HCT116 (cell line): Measurements from ENCODE around the gene HIVEP3.

Source experiments
- ELF1 ChIP-seq: IDR thresholded peaks from 2 replicates; pipeline ENCODE4 v1.6.1; 2012; ENCODE audit warnings: low read depth, borderline replicate concordance
- EZH2 ChIP-seq: fragments of 200-600 bp; sonication (generic); IDR thresholded peaks from 2 replicates; pipeline ENCODE4 v1.6.1; 2017; ENCODE audit warnings: antibody characterized with exemption, mixed run types
- EZH2phosphoT487 ChIP-seq: fragments of 200-600 bp; IDR thresholded peaks from 2 replicates; pipeline ENCODE4 v1.6.1; 2018; ENCODE audit warnings: antibody characterized with exemption, borderline replicate concordance
- JUND ChIP-seq: IDR thresholded peaks from 2 replicates; pipeline ENCODE4 v1.6.1; 2012
- POLR2A ChIP-seq: IDR thresholded peaks from 2 replicates; pipeline ENCODE4 v1.7.0; 2011; ENCODE audit warnings: borderline replicate concordance; ENCODE audit not compliant: insufficient read depth, insufficient read length; ENCODE audit errors: extremely low read depth
- POLR2AphosphoS5 ChIP-seq: IDR thresholded peaks from 2 replicates; pipeline ENCODE4 v1.6.1; 2011; ENCODE audit warnings: mild to moderate bottlenecking, low read depth, low read length, moderate library complexity
- SIN3A ChIP-seq: IDR thresholded peaks from 2 replicates; pipeline ENCODE4 v1.6.1; 2012; ENCODE audit warnings: low read depth
- SRF ChIP-seq: IDR thresholded peaks from 2 replicates; pipeline ENCODE4 v1.6.1; 2012; ENCODE audit warnings: low read depth
- TCF7L2 ChIP-seq: IDR thresholded peaks from 2 replicates; pipeline ENCODE4 v1.7.0; 2011; ENCODE audit warnings: borderline replicate concordance, inconsistent platforms; ENCODE audit not compliant: insufficient read depth, insufficient read length; ENCODE audit errors: extremely low read depth
- ZFX ChIP-seq: fragments of 450-650 bp; IDR thresholded peaks from 2 replicates; pipeline ENCODE4 v1.6.1; 2017
- TF ChIP-seq, protein P1 (sequence below), 3 experiments: fragments of 200-600 bp in 1 of 3; sonication (generic) in 1 of 3; IDR thresholded peaks in 2 of 3; conservative IDR thresholded peaks in 1 of 3; 2 replicates each; pipeline ENCODE4 v1.5.1; 2012 to 2017; ENCODE audit warnings: low read depth in 2 of 3, low read length in 2 of 3, antibody characterized with exemption in 1 of 3, borderline replicate concordance in 1 of 3, control low read depth in 1 of 3, mild to moderate bottlenecking in 1 of 3, mixed read lengths in 1 of 3, mixed run types in 1 of 3, moderate library complexity in 1 of 3; ENCODE audit not compliant: insufficient read depth in 1 of 3
- TF ChIP-seq, protein P2 (sequence below): IDR thresholded peaks from 2 replicates; pipeline ENCODE4 v1.6.1; 2012
- TF ChIP-seq, protein P3 (sequence below): IDR thresholded peaks from 2 replicates; pipeline ENCODE4 v1.6.1; 2012; ENCODE audit warnings: low read depth

DNA sequence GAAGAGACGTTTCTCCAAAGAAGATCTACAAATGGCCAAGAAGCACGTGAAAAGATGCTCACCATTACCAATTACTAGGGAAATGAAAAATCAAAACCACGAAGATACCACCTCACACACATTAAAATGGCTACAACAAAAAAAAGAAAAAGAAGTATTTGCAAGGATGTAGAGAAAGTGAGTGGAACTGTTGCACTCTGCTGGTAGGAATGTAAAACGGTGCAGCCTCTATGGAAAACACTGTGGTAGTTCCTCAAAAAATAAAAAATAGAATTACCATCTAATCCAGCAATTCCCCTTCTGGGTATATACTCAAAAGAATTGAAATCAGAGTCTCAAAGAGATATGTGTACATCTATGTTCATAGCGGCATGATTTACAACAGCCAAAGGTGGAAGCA is 318.8 kb downstream of the HIVEP3 start:
- TF ChIP-seq POLR2A = no peak
- TF ChIP-seq, protein P1, sequence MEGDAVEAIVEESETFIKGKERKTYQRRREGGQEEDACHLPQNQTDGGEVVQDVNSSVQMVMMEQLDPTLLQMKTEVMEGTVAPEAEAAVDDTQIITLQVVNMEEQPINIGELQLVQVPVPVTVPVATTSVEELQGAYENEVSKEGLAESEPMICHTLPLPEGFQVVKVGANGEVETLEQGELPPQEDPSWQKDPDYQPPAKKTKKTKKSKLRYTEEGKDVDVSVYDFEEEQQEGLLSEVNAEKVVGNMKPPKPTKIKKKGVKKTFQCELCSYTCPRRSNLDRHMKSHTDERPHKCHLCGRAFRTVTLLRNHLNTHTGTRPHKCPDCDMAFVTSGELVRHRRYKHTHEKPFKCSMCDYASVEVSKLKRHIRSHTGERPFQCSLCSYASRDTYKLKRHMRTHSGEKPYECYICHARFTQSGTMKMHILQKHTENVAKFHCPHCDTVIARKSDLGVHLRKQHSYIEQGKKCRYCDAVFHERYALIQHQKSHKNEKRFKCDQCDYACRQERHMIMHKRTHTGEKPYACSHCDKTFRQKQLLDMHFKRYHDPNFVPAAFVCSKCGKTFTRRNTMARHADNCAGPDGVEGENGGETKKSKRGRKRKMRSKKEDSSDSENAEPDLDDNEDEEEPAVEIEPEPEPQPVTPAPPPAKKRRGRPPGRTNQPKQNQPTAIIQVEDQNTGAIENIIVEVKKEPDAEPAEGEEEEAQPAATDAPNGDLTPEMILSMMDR (IDR thresholded peaks at IDR 0.05 in 2 of 3, conservative IDR thresholded peaks at IDR 0.05 in 1 of 3; ENCODE audit: borderline replicate concordance in 1 of 3, insufficient read depth in 1 of 3, low read depth in 2 of 3, low read length in 2 of 3) = peak; percentile 31 to 89 (median 79); a peak in 5 of 6 replicates
- no peak for TF ChIP-seq POLR2AphosphoS5
- no peak for TF ChIP-seq EZH2phosphoT487
- no peak for TF ChIP-seq EZH2
- no peak for TF ChIP-seq JUND
- TF ChIP-seq, protein P2, sequence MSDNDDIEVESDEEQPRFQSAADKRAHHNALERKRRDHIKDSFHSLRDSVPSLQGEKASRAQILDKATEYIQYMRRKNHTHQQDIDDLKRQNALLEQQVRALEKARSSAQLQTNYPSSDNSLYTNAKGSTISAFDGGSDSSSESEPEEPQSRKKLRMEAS = no peak
- TF ChIP-seq, protein P3, sequence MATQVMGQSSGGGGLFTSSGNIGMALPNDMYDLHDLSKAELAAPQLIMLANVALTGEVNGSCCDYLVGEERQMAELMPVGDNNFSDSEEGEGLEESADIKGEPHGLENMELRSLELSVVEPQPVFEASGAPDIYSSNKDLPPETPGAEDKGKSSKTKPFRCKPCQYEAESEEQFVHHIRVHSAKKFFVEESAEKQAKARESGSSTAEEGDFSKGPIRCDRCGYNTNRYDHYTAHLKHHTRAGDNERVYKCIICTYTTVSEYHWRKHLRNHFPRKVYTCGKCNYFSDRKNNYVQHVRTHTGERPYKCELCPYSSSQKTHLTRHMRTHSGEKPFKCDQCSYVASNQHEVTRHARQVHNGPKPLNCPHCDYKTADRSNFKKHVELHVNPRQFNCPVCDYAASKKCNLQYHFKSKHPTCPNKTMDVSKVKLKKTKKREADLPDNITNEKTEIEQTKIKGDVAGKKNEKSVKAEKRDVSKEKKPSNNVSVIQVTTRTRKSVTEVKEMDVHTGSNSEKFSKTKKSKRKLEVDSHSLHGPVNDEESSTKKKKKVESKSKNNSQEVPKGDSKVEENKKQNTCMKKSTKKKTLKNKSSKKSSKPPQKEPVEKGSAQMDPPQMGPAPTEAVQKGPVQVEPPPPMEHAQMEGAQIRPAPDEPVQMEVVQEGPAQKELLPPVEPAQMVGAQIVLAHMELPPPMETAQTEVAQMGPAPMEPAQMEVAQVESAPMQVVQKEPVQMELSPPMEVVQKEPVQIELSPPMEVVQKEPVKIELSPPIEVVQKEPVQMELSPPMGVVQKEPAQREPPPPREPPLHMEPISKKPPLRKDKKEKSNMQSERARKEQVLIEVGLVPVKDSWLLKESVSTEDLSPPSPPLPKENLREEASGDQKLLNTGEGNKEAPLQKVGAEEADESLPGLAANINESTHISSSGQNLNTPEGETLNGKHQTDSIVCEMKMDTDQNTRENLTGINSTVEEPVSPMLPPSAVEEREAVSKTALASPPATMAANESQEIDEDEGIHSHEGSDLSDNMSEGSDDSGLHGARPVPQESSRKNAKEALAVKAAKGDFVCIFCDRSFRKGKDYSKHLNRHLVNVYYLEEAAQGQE = no peak
- TF ChIP-seq TCF7L2 = no peak
- TF ChIP-seq SIN3A = no peak
- no peak for TF ChIP-seq ELF1
- no peak for TF ChIP-seq SRF
- TF ChIP-seq ZFX = no peak
